ENCODE measurements around the gene ARHGAP6. TPM values are rescaled to one million over a fixed set of nuclear protein-coding genes. Genes with fewer than 3 reads are reported as not detected.

Gene ARHGAP6
- total RNA-seq, 1 donor from 2014 or later, result 16.7 TPM

GRCh38 chrX:11460347-11460746, 205.4 kb downstream of the ARHGAP6 start:
- H3K4me1 ChIP-seq, result no peaks in the 10 kb centered on the region
- ATAC-seq (no peak), DNase-seq (no peak)
- H3K27ac ChIP-seq, result no peak overlapping the region
- intact Hi-C loops (cut with DNase I), result no loop called here
- H3K9me3 ChIP-seq, result no peaks in the 10 kb centered on the region
- H3K4me3 ChIP-seq, result no peak overlapping the region
- H3K36me3 ChIP-seq, result no peaks in the 10 kb centered on the region
- no peak for TF ChIP-seq CTCF (IDR thresholded peaks at IDR 0.05)
- no peaks in the 10 kb centered on the region for H3K27me3 ChIP-seq (ENCODE audit: low read depth)

GRCh38 chrX:11458170-11458569, 207.6 kb downstream of the ARHGAP6 start:
- Histone ChIP-seq H3K4me1 (no peaks in the 10 kb centered on the region), H3K36me3 (no peaks in the 10 kb centered on the region), H3K27ac (no peak overlapping the region), H3K27me3 (ENCODE audit: low read depth) (no peaks in the 10 kb centered on the region), H3K9me3 (no peaks in the 10 kb centered on the region), H3K4me3 (no peak overlapping the region)
- no peak for ATAC-seq
- no peak for TF ChIP-seq CTCF (IDR thresholded peaks at IDR 0.05)
- no peak for DNase-seq
- intact Hi-C loops (cut with DNase I), result no loop called here

GRCh38 chrX:11451151-11451550, 214.6 kb downstream of the ARHGAP6 start:
- no peaks in the 10 kb centered on the region for H3K9me3 ChIP-seq
- no peaks in the 10 kb centered on the region for H3K4me1 ChIP-seq
- no peaks in the 10 kb centered on the region for H3K36me3 ChIP-seq
- intact Hi-C loops (cut with DNase I), result no loop called here
- TF ChIP-seq CTCF (IDR thresholded peaks at IDR 0.05), result no peak
- H3K4me3 ChIP-seq, result no peak overlapping the region
- H3K27ac ChIP-seq, result no peak overlapping the region
- H3K27me3 ChIP-seq (ENCODE audit: low read depth), result no peaks in the 10 kb centered on the region
- ATAC-seq (no peak), DNase-seq (no peak)

GRCh38 chrX:11450354-11450753, 215.4 kb downstream of the ARHGAP6 start:
- intact Hi-C loops (cut with DNase I), result no loop called here
- TF ChIP-seq CTCF (IDR thresholded peaks at IDR 0.05), result no peak
- Histone ChIP-seq H3K27me3 (ENCODE audit: low read depth) (no peaks in the 10 kb centered on the region), H3K9me3 (no peaks in the 10 kb centered on the region), H3K27ac (no peak overlapping the region), H3K4me3 (no peak overlapping the region), H3K4me1 (no peaks in the 10 kb centered on the region), H3K36me3 (no peaks in the 10 kb centered on the region)
- DNase-seq (no peak), ATAC-seq (no peak)

GRCh38 chrX:11449613-11450012, 216.1 kb downstream of the ARHGAP6 start:
- DNase-seq, result no peak
- Histone ChIP-seq H3K4me1 (no peaks in the 10 kb centered on the region), H3K27ac (no peak overlapping the region), H3K27me3 (ENCODE audit: low read depth) (no peaks in the 10 kb centered on the region), H3K4me3 (no peak overlapping the region), H3K36me3 (no peaks in the 10 kb centered on the region), H3K9me3 (no peaks in the 10 kb centered on the region)
- no peak for TF ChIP-seq CTCF (IDR thresholded peaks at IDR 0.05)
- ATAC-seq, result no peak
- intact Hi-C loops (cut with DNase I), result no loop called here

GRCh38 chrX:11447418-11447817, 218.3 kb downstream of the ARHGAP6 start:
- Histone ChIP-seq H3K9me3 (no peaks in the 10 kb centered on the region), H3K4me1 (no peaks in the 10 kb centered on the region), H3K36me3 (no peaks in the 10 kb centered on the region), H3K27me3 (ENCODE audit: low read depth) (no peaks in the 10 kb centered on the region), H3K27ac (no peak overlapping the region), H3K4me3 (no peak overlapping the region)
- DNase-seq (no peak), ATAC-seq (no peak)
- TF ChIP-seq CTCF (IDR thresholded peaks at IDR 0.05), result no peak
- intact Hi-C loops (cut with DNase I), result no loop called here

Data from lower lobe of right lung (tissue), 2 donors.